ENCODE data around the gene PCMT1. TPM values are rescaled to one million over a fixed set of nuclear protein-coding genes. Genes with fewer than 3 reads are reported as not detected.
A peak's percentile ranks its signal among the peaks of the same experiment; 100 is the strongest.

PCMT1 gene
- total and polyA plus RNA-seq, 9 of the 15 experiments (the other 6 are each of a cell fraction or from before 2014, with no cell fraction given): 217 to 541 (median 327) TPM

DNA sequence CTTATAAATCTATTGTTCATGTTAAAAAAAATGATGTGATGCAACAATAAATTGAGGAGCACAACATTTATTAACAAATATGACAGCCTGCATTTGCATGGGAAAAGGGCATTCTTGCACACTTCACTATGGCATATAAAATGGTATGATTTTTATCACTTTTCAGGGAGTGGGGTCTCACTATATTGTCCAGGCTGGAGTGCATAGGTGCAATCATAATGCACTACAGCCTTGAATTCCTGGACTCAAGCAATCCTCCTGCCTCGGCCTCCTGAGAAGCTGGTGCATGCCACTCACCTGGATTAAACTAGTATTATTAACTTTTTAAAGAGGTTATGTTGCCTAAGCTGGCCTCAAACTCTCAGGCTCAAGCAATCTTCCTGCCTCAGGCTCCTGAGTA lies 14.6 kb upstream of the PCMT1 start:
- Histone ChIP-seq H3K9me3 (replicated peaks; ENCODE audit: control insufficient read depth, insufficient read depth, low read depth, low read length) (no peaks in the 10 kb centered on the region), H3K9ac (ENCODE audit: insufficient read depth in 1 of 2, low read depth in 2 of 2, low read length in 2 of 2) (no peak overlapping the region), H3K36me3 (ENCODE audit: control insufficient read depth, insufficient read depth, low read length) (peaks cover 92% of the 10 kb centered on the region), H3K9me1 (ENCODE audit: control insufficient read depth, insufficient read depth, low read length) (no peaks in the 10 kb centered on the region), H3K4me2 (ENCODE audit: insufficient read depth, low read length) (no peak overlapping the region), H3K4me1 (replicated peaks in 1 of 2; ENCODE audit: control insufficient read depth in 2 of 2, insufficient read depth in 2 of 2, low read length in 2 of 2) (peaks cover 3 to 6% of the 10 kb centered on the region in 2 experiments; a peak in 3 of 5 replicates), H4K20me1 (replicated peaks; ENCODE audit: control insufficient read depth, insufficient read depth, low read length) (no peaks in the 10 kb centered on the region), H2AFZ (ENCODE audit: low read depth, low read length) (no peak overlapping the region), H3K79me2 (ENCODE audit: control insufficient read depth, insufficient read depth, low read length) (peaks cover 6% of the 10 kb centered on the region; the same call in 1 of the 3 replicates), H3K27ac (ENCODE audit: extremely low read depth, low read depth, low read length) (no peak overlapping the region), H3K4me3 (no peak overlapping the region), H3K27me3 (ENCODE audit: control insufficient read depth in 2 of 2, insufficient read depth in 2 of 2, low read length in 2 of 2) (no peaks in the 10 kb centered on the region)
- POLR2A ChIA-PET: interaction anchor here (0.6 to 1.2 kb wide), 3 partner anchors 13 to 122 kb away, joined by 3 read pairs; no protein-coding TSS in a partner anchor
- ATAC-seq (no peak), DNase-seq (ENCODE audit: extremely low read depth in 1 of 4, low spot score in 3 of 4) (no peak), FAIRE-seq (no peak)
- 95% methylated on average over 1 of the region's 1 CpG for WGBS (ENCODE audit: insufficient coverage, low coverage, missing lambda C conversion rate)
- in situ Hi-C loops (cut with MboI): no loop called here
- no TSS peak for BruUV-seq (replicated peaks)
- intact Hi-C loops (cut with micrococcal nuclease): no loop called here
- TF ChIP-seq RBM25 (IDR thresholded peaks at IDR 0.05; ENCODE audit: low read depth, low read length, severe bottlenecking) (peak; percentile 67), ZNF121 (CRISPR knock-in tag; conservative IDR thresholded peaks at IDR 0.05) (peak; percentile 95), FOXK1 (CRISPR knock-in tag; IDR thresholded peaks at IDR 0.05; ENCODE audit: borderline replicate concordance) (0 out of 2 replicates have a peak, but pooled peaks have one; percentile 24), CEBPB (tag; IDR thresholded peaks at IDR 0.05) (0 out of 2 replicates have a peak, but pooled peaks have one; percentile 16), CEBPG (CRISPR knock-in tag; IDR thresholded peaks at IDR 0.05) (no peak), CEBPG (tag; conservative IDR thresholded peaks at IDR 0.05 in 1 of 2, IDR thresholded peaks at IDR 0.05 in 1 of 2) (peak; percentile 37 to 45; a peak in 3 of 4 replicates)
- TF ChIP-seq, protein P1, sequence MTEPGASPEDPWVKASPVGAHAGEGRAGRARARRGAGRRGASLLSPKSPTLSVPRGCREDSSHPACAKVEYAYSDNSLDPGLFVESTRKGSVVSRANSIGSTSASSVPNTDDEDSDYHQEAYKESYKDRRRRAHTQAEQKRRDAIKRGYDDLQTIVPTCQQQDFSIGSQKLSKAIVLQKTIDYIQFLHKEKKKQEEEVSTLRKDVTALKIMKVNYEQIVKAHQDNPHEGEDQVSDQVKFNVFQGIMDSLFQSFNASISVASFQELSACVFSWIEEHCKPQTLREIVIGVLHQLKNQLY (CRISPR knock-in tag; conservative IDR thresholded peaks at IDR 0.05): no peak
- TF ChIP-seq, protein P2, sequence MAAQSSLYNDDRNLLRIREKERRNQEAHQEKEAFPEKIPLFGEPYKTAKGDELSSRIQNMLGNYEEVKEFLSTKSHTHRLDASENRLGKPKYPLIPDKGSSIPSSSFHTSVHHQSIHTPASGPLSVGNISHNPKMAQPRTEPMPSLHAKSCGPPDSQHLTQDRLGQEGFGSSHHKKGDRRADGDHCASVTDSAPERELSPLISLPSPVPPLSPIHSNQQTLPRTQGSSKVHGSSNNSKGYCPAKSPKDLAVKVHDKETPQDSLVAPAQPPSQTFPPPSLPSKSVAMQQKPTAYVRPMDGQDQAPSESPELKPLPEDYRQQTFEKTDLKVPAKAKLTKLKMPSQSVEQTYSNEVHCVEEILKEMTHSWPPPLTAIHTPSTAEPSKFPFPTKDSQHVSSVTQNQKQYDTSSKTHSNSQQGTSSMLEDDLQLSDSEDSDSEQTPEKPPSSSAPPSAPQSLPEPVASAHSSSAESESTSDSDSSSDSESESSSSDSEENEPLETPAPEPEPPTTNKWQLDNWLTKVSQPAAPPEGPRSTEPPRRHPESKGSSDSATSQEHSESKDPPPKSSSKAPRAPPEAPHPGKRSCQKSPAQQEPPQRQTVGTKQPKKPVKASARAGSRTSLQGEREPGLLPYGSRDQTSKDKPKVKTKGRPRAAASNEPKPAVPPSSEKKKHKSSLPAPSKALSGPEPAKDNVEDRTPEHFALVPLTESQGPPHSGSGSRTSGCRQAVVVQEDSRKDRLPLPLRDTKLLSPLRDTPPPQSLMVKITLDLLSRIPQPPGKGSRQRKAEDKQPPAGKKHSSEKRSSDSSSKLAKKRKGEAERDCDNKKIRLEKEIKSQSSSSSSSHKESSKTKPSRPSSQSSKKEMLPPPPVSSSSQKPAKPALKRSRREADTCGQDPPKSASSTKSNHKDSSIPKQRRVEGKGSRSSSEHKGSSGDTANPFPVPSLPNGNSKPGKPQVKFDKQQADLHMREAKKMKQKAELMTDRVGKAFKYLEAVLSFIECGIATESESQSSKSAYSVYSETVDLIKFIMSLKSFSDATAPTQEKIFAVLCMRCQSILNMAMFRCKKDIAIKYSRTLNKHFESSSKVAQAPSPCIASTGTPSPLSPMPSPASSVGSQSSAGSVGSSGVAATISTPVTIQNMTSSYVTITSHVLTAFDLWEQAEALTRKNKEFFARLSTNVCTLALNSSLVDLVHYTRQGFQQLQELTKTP (IDR thresholded peaks at IDR 0.05; ENCODE audit: low read depth in 1 of 2, partially characterized antibody in 2 of 2): no peak
- CTCF ChIA-PET (ENCODE audit: low intra/inter-chr PET ratio): no interaction called here
